KOPT-K1 (cell line): ENCODE data around the gene NFATC2.
"Not testable (repeated sequence)": the region's sequence is repeated elsewhere in the genome, so short reads cannot be mapped to it uniquely, and the experiment has no call there.

Experiments used
- H3K27ac ChIP-seq: fragments of 200-600 bp; sonication (generic); 2 replicates; pipeline ENCODE4 v1.5.1; 2016; ENCODE audit warnings: antibody characterized with exemption, mild to moderate bottlenecking, low read depth, low read length; ENCODE audit not compliant: poor library complexity, severe bottlenecking
- H3K36me3 ChIP-seq: fragments of 200-600 bp; sonication (generic); 2 replicates; pipeline ENCODE4 v1.5.1; 2017; ENCODE audit warnings: antibody characterized with exemption, mild to moderate bottlenecking, low read length, moderate library complexity; ENCODE audit not compliant: insufficient read depth
- H3K9me3 ChIP-seq: fragments of 200-600 bp; sonication (generic); 2 replicates; pipeline ENCODE4 v1.5.1; 2017; ENCODE audit warnings: antibody characterized with exemption, low read length, mild to moderate bottlenecking; ENCODE audit not compliant: insufficient read depth, poor library complexity, severe bottlenecking

The NFATC2 gene

DNA sequence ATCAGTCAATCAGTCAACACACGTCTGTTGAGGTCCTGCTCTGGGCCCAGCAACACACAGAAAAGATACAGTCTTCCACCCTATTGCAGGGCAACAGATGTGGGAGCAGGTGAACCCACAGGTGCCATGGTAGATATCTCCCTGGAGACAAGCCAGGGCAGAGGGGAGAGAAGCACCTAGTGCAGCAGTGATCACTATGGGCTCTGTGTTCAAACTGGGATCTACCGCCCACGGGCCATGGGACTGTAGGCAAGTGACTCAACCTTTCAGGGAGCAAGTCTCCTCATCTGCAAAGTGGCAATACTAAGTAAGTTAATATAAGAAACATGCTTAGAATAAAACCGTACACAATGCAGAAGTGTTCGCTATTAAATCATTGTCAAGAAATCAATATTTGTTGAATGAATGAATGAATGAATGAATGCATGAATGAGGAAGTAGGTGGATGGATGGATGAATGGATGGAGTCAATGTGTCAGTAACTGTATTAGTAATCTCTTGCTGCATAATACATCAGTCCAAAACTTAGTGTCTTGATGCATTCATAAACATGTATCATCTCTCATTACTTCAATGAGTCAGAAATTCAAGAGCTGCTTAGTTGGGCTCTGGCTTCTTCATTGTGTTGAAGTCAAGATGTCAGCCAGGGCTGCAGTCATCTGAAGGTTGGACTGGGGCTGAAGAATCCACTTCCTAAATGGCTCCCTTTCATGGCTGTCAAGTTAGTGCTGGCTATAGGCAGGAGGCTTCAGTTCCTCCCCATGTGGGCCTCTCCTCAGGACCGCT, 31.9 kb upstream of the NFATC2 start:
- H3K9me3 ChIP-seq: no peaks in the 10 kb centered on the region
- no peak overlapping the region for H3K27ac ChIP-seq
- no peaks in the 10 kb centered on the region for H3K36me3 ChIP-seq

GRCh38 chr20:51573576-51574243, 31.2 kb upstream of the NFATC2 start:
- peaks cover 4% of the 10 kb centered on the region for H3K9me3 ChIP-seq
- H3K36me3 ChIP-seq: no peaks in the 10 kb centered on the region
- H3K27ac ChIP-seq: no peak overlapping the region

DNA sequence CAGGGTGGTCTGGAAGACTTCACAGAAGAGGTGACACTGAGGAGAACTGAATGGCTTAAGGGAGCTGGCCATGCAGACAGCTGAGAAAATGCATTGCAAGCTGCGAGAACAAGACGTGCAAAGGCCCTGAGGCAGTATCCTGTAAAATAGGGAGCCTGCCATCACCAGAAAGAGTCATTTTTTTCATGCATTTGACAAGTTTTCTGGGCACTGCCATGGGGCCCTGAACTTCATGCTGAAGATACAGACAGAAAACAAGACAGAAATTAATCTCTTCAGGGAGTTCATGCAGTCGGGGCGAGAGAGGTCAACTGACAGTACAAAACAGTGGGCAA, 28.9 kb upstream of the NFATC2 start:
- Histone ChIP-seq H3K36me3 (no peaks in the 10 kb centered on the region), H3K27ac (no peak overlapping the region), H3K9me3 (peaks cover 13% of the 10 kb centered on the region)

- H3K27ac ChIP-seq: no peak overlapping the region
- no peaks in the 10 kb centered on the region for H3K36me3 ChIP-seq
- peaks cover 13% of the 10 kb centered on the region for H3K9me3 ChIP-seq
These were observed 28.4 kb upstream of the NFATC2 start for GRCh38 chr20:51570739-51571459.

DNA sequence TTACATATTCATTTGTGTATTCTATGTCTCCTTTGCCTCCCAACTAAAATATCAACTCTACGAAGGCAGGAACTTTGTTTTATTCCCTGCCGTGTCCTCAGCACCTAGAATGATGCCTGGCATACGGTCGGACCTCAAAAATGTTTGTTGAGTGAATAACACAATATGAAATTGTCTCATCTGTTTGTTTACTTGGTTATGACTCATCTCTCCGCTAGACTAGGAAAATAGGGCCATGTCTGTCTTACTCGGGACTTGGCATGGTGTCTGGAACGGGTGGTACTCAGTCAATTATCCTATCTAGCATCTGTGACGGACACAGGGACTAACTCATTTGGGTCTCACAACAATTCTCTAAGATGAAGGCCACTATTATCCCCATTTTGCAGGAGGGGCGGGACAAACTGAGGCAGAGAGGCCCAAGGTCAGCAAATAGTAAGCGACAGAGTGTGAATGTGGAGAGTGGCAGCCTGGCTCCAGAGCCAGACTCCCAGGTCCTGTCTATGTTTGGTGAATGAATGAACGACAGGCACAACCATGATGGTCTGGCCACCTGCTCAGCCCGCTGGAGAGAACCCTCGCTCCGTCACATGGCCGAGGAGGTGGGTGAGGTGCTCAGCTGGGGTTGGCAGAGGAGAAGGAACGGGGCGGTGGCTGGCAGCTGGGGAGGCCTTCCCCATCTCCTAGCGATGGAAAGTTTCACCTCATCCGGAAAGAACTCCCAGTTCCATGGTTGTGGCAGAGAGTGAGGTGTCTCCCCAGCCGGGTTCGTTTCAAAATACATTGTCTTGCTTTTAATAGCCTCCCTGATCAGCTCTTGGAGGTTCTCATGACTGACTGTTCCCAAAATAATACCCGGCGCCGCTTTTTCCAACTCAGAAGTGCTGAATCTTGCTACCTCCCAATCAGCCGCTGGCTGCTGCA, 27.6 kb upstream of the NFATC2 start:
- no peak overlapping the region for H3K27ac ChIP-seq
- peaks cover 13% of the 10 kb centered on the region for H3K9me3 ChIP-seq
- no peaks in the 10 kb centered on the region for H3K36me3 ChIP-seq

DNA sequence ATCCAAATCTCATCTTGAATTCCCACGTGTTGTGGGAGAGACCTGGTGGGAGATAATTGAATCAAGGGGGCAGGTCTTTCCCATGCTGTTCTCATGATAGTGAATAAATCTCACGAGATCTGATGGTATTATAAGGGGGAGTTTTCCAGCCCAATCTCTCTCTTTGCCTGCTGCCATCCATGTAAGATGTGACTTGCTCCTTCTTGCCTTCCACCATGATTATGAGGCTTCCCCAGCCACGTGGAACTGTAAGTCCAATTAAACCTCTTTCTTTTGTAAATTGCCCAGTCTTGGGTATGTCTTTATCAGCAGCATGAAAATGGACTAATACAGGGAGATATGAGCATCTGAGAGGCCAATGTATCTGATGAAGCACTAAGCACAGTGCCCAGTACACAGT, 26.0 kb upstream of the NFATC2 start:
- H3K27ac ChIP-seq, H3K36me3 ChIP-seq: not testable (repeated sequence)
- peaks cover 13% of the 10 kb centered on the region for H3K9me3 ChIP-seq

- Histone ChIP-seq H3K9me3 (peaks cover 13% of the 10 kb centered on the region), H3K36me3 (no peaks in the 10 kb centered on the region), H3K27ac (no peak overlapping the region)
These were observed 25.1 kb upstream of the NFATC2 start for GRCh38 chr20:51567622-51568021.

DNA sequence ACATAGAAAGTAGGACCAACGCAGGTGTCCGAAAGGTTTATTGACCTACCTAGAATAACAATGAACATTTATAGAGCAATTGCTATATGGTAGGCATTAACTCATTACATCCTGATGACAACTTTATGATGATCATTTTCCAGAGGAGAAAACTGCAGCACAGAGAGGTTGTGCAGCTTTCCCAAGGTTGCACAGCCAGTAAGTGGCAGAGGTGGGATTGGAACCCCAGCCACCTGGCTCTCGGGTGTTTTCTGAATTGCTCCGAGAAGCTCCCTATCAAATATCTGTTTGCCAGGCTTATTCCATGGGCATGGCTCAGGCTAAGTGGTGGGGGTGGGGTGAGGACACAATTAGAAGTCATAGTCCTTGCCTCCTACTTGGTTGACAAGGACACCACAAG, 24.1 kb upstream of the NFATC2 start:
- H3K36me3 ChIP-seq: no peaks in the 10 kb centered on the region
- H3K9me3 ChIP-seq: peaks cover 13% of the 10 kb centered on the region
- H3K27ac ChIP-seq: no peak overlapping the region

GRCh38 chr20:51565298-51566144, 23.0 kb upstream of the NFATC2 start:
- Histone ChIP-seq H3K9me3 (peaks cover 13% of the 10 kb centered on the region), H3K36me3 (no peaks in the 10 kb centered on the region), H3K27ac (no peak overlapping the region)

DNA sequence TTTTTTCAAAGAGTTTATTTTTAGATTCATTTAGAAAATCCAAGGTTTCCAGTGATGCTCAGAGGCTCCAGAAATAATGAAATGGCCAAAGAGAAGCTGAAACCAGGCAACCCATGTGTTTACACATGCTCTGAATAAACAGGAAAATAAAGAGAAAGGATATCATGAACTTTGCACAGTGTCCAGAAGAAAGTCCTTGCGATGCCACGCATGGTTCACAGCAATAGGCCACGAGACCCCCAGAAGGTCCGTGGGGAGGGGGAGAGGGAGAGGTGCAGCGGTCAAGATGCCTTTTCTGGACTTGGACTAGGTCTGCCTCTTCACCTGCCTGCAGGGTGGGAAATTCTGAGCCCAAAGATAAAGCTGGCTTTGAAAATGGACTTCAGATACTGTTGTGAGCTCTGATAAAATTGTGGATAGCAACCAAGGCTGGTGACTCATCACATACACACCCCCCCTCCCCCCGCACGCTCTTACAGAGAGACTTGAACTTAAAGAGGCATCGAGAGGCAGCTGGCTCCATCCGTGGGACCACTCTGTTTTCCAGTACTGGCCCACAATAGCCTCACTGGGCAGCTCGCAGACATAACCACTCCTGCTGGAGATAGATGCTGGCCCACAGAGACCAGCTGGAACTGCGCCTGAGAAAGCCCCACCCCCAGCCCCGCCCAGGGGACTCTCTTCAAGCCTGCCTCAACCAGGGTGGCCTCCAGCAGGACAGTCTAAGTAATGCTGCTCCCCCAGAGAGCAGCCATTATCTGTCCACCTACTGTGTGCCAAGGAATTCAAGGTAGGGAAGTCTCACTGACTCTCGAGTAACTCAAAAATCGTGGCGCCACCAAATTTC, 21.2 kb upstream of the NFATC2 start:
- H3K9me3 ChIP-seq: peaks cover 9% of the 10 kb centered on the region
- no peaks in the 10 kb centered on the region for H3K36me3 ChIP-seq
- H3K27ac ChIP-seq: no peak overlapping the region

DNA sequence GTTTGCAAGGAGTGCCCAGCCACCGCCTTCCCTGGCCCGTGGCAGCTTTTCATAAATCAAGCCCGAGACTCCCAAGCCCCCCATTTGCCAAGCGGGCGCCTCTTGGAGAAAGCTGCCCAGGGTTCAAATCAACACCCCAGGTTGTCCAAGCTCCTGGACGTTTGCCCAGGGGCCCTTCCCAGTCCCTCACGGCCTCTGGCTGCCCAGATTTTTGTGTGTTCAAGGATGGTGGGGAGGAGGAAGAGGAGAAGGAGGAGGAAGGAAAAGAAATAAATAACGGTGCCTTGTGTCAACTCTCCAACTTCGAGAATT, 20.6 kb upstream of the NFATC2 start:
- H3K36me3 ChIP-seq: no peaks in the 10 kb centered on the region
- H3K9me3 ChIP-seq: peaks cover 4% of the 10 kb centered on the region
- no peak overlapping the region for H3K27ac ChIP-seq

- Histone ChIP-seq H3K9me3 (no peaks in the 10 kb centered on the region), H3K27ac (no peak overlapping the region), H3K36me3 (no peaks in the 10 kb centered on the region)
These were observed 20.0 kb upstream of the NFATC2 start for GRCh38 chr20:51562332-51563173.

GRCh38 chr20:51562027-51562331, 19.5 kb upstream of the NFATC2 start:
- Histone ChIP-seq H3K27ac (no peak overlapping the region), H3K9me3 (no peaks in the 10 kb centered on the region), H3K36me3 (no peaks in the 10 kb centered on the region)
